Kidney (tissue), 14 donors: ENCODE data around the gene VDR. TPM values are rescaled to one million over a fixed set of nuclear protein-coding genes. Genes with fewer than 3 reads are reported as not detected.

Source experiments
- DNase-seq, 5 donors: peaks; one replicate each; pipeline ENCODE4 v3.0.0-alpha.2; 2013 to 2020
- FAIRE-seq: peaks from 2 replicates; lab custom pipeline; 2012; peaks lifted over from hg19 to GRCh38; lab: Jason Lieb, UNC
- H3K27ac ChIP-seq, 2 donors: one replicate each; pipeline ENCODE4 v1.7.0; 2013; ENCODE audit warnings: low read depth in 2 of 2, low read length in 2 of 2, inconsistent platforms in 1 of 2
- H3K27me3 ChIP-seq: one replicate; pipeline ENCODE4 v1.7.1; 2013; ENCODE audit warnings: low read length, inconsistent platforms; ENCODE audit not compliant: control insufficient read depth, insufficient read depth
- H3K36me3 ChIP-seq, 3 donors: one replicate each; pipeline versions ENCODE4 v1.7.0 to v1.7.1; 2013; ENCODE audit warnings: low read length in 3 of 3, control low read depth in 1 of 3, inconsistent platforms in 1 of 3; ENCODE audit not compliant: insufficient read depth in 3 of 3, control insufficient read depth in 2 of 3
- H3K4me1 ChIP-seq, 3 donors: one replicate each; pipeline versions ENCODE4 v1.7.0 to v1.7.1; 2013; ENCODE audit warnings: low read length in 3 of 3, inconsistent platforms in 1 of 3, low read depth in 1 of 3; ENCODE audit not compliant: control insufficient read depth in 2 of 3, insufficient read depth in 2 of 3
- H3K4me3 ChIP-seq, 3 donors: one replicate each; pipeline versions ENCODE4 v1.7.0 to v1.8.1; 2013; ENCODE audit warnings: low read length in 3 of 3, control low read depth in 1 of 3, inconsistent platforms in 1 of 3
- H3K9ac ChIP-seq, 3 donors: one replicate each; pipeline versions ENCODE4 v1.7.0 to v1.7.1; 2013; ENCODE audit warnings: low read length in 3 of 3, control low read depth in 1 of 3, inconsistent platforms in 1 of 3
- H3K9me3 ChIP-seq, 3 donors: one replicate each; pipeline versions ENCODE4 v1.7.0 to v1.7.1; 2013; ENCODE audit warnings: low read length in 3 of 3, control low read depth in 1 of 3, inconsistent platforms in 1 of 3; ENCODE audit not compliant: control insufficient read depth in 2 of 3, insufficient read depth in 1 of 3
- CTCF ChIP-seq: IDR thresholded peaks from 3 replicates; pipeline ENCODE4 v1.5.1; 2012; ENCODE audit warnings: mild to moderate bottlenecking, moderate library complexity, borderline replicate concordance; ENCODE audit not compliant: insufficient read depth; ENCODE audit errors: extremely low read depth
- intact Hi-C: fragments of 100-400 bp; cut with DNase I; formaldehyde crosslinking; loops from one replicate; pipeline ENCODE4 v1.11.1; 2022
- polyA plus RNA-seq: library from polyadenylated mRNA; stranded (reverse); fragments of 350-450 nt; fragmentation: Illumina TruSeq; extraction: RNeasy Lipid Tissue Mini Kit (QIAGEN cat#74804); gene quantifications from one replicate; pipeline ENCODE4 v1.2.3, GENCODE V29; 2014; ENCODE audit warnings: low read depth, low replicate concordance; ENCODE audit not compliant: insufficient read depth
- total RNA-seq: library from RNA; stranded (reverse); fragmentation: NEBNext Ultra II Directional; extraction: Animal tissue kit (Norgen Biotek cat#: 25700); gene quantifications from one replicate; pipeline ENCODE4 v1.2.1, GENCODE V29; 2021
- donor health status: control.
- donor health status: control.
- donor health status: control.
- donor health status: control.
- donor health status: control.
- donor health status: DM: yes; HTN: yes; CAD: no.
- donor health status: Normal renal cell carcinoma (clear cell type).

The VDR gene
- total and polyA plus RNA-seq, 2 donors from 2014 or later, result 14.8 to 19.1 TPM

GRCh38 chr12:47791874-47792273, 112.9 kb downstream of the VDR start:
- H3K27me3 ChIP-seq, result no peaks in the 10 kb centered on the region
- TF ChIP-seq CTCF, result no peak
- DNase-seq (peak in 1 of 5 donors; percentile 77), FAIRE-seq (no peak)
- no peak overlapping the region for H3K27ac ChIP-seq
- H3K36me3 ChIP-seq, result peaks cover 7 to 48% (median 36%) of the 10 kb centered on the region in 3 donors
- no peak overlapping the region for H3K9ac ChIP-seq
- intact Hi-C loops, result no loop called here
- H3K9me3 ChIP-seq, result no peaks in the 10 kb centered on the region
- H3K4me1 ChIP-seq, result no peaks in the 10 kb centered on the region
- no peak overlapping the region for H3K4me3 ChIP-seq

Other genes with a start within 250 kb of the VDR start
- 20.6 TPM for gene RPAP3, start 199.0 kb downstream of the VDR start, total RNA-seq
- 15.6 TPM for gene RPAP3, start 199.0 kb downstream of the VDR start, polyA plus RNA-seq
- 0.91 TPM for gene ENDOU, start 179.5 kb downstream of the VDR start, total RNA-seq
- gene ENDOU, start 179.5 kb downstream of the VDR start, polyA plus RNA-seq, result 0.28 TPM
- gene RAPGEF3, start 146.1 kb downstream of the VDR start, total RNA-seq, result 179 TPM
- 84.3 TPM for gene RAPGEF3, start 146.1 kb downstream of the VDR start, polyA plus RNA-seq
- gene SLC48A1, start 131.8 kb downstream of the VDR start, total RNA-seq, result 69.9 TPM
- 56.9 TPM for gene SLC48A1, start 131.8 kb downstream of the VDR start, polyA plus RNA-seq
- gene HDAC7, start 85.1 kb downstream of the VDR start, total RNA-seq, result 132 TPM
- gene HDAC7, start 85.1 kb downstream of the VDR start, polyA plus RNA-seq, result 35.0 TPM
- 51.7 TPM for gene TMEM106C, start 58.6 kb upstream of the VDR start, total RNA-seq
- 126 TPM for gene TMEM106C, start 58.6 kb upstream of the VDR start, polyA plus RNA-seq
- gene COL2A1, start 99.5 kb upstream of the VDR start, total RNA-seq, result not detected
- not detected for gene COL2A1, start 99.5 kb upstream of the VDR start, polyA plus RNA-seq
- gene SENP1, start 201.1 kb upstream of the VDR start, total RNA-seq, result 19.4 TPM
- gene SENP1, start 201.1 kb upstream of the VDR start, polyA plus RNA-seq, result 3.5 TPM
- 67.7 TPM for gene PFKM, start 214.4 kb upstream of the VDR start, total RNA-seq
- gene PFKM, start 214.4 kb upstream of the VDR start, polyA plus RNA-seq, result 69.6 TPM